ENCODE data around the gene FNTB.
"Not testable (repeated sequence)": the region's sequence is repeated elsewhere in the genome, so short reads cannot be mapped to it uniquely, and the experiment has no call there.

The FNTB gene

GRCh38 chr14:65024957-65025356 lies 38.3 kb downstream of the FNTB start:
- no peak overlapping the region for H3K4me3 ChIP-seq (ENCODE audit: low read depth, low read length)
- TF ChIP-seq, protein P1, sequence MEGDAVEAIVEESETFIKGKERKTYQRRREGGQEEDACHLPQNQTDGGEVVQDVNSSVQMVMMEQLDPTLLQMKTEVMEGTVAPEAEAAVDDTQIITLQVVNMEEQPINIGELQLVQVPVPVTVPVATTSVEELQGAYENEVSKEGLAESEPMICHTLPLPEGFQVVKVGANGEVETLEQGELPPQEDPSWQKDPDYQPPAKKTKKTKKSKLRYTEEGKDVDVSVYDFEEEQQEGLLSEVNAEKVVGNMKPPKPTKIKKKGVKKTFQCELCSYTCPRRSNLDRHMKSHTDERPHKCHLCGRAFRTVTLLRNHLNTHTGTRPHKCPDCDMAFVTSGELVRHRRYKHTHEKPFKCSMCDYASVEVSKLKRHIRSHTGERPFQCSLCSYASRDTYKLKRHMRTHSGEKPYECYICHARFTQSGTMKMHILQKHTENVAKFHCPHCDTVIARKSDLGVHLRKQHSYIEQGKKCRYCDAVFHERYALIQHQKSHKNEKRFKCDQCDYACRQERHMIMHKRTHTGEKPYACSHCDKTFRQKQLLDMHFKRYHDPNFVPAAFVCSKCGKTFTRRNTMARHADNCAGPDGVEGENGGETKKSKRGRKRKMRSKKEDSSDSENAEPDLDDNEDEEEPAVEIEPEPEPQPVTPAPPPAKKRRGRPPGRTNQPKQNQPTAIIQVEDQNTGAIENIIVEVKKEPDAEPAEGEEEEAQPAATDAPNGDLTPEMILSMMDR (IDR thresholded peaks at IDR 0.05; ENCODE audit: insufficient read depth, low read depth, low read length, missing control alignments): no peak
- no peak for DNase-seq (ENCODE audit: low read depth)

DNA sequence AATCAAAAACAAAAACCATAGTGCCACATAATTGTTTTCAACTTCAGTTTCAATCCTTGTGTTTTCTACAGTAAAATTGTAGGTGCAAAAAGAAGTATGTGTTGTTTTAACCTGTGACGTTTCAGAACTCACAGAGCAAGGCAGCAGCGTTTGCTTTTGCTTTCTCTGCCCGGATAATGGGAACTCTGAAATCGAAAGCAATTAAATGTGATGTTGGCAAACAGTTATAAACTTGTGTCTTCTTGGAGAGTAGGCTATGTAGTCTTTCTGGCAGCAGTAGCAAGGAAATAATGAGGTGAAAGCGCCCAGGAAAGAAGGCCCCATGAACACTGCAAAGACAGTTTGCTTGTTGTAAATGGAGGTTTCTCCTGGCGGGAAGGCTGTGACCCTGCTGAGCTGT lies 39.1 kb downstream of the FNTB start:
- DNase-seq (ENCODE audit: low read depth): no peak
- TF ChIP-seq, protein P1 (IDR thresholded peaks at IDR 0.05; ENCODE audit: insufficient read depth, low read depth, low read length, missing control alignments): no peak
- H3K4me3 ChIP-seq (ENCODE audit: low read depth, low read length): no peak overlapping the region

- TF ChIP-seq, protein P1 (IDR thresholded peaks at IDR 0.05; ENCODE audit: insufficient read depth, low read depth, low read length, missing control alignments): no peak
- no peak overlapping the region for H3K4me3 ChIP-seq (ENCODE audit: low read depth, low read length)
- DNase-seq (ENCODE audit: low read depth): no peak
These were observed 39.8 kb downstream of the FNTB start for GRCh38 chr14:65026526-65026925.

- DNase-seq (ENCODE audit: low read depth): no peak
- TF ChIP-seq, protein P1 (IDR thresholded peaks at IDR 0.05; ENCODE audit: insufficient read depth, low read depth, low read length, missing control alignments): no peak
- H3K4me3 ChIP-seq (ENCODE audit: low read depth, low read length): no peak overlapping the region
These were observed 40.6 kb downstream of the FNTB start for GRCh38 chr14:65027127-65027799.

DNA sequence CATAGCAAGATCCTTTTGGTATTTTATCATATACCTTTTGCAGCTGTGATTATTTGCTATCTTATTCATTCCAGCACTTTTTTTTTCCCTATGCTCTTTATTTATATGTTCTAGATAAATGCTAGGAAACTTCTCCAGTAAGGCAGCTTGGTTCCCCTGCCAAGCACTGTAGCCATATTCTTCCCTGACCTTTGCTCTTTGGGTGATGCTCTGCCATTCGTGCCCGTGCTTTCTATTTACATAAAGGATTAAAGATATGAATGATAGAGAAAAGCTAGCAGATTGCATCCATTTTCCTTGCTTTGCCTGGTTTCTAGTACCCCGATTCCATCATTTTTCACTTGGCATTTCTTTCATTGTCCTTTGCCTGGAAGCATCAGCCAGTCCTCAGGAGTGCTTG lies 42.2 kb downstream of the FNTB start:
- no peak overlapping the region for H3K4me3 ChIP-seq (ENCODE audit: low read depth, low read length)
- TF ChIP-seq, protein P1 (IDR thresholded peaks at IDR 0.05; ENCODE audit: insufficient read depth, low read depth, low read length, missing control alignments): no peak
- DNase-seq (ENCODE audit: low read depth): no peak

- not testable (repeated sequence) for H3K4me3 ChIP-seq (ENCODE audit: low read depth, low read length); DNase-seq (ENCODE audit: low read depth)
These were observed 44.6 kb downstream of the FNTB start for GRCh38 chr14:65031321-65031720.

DNA sequence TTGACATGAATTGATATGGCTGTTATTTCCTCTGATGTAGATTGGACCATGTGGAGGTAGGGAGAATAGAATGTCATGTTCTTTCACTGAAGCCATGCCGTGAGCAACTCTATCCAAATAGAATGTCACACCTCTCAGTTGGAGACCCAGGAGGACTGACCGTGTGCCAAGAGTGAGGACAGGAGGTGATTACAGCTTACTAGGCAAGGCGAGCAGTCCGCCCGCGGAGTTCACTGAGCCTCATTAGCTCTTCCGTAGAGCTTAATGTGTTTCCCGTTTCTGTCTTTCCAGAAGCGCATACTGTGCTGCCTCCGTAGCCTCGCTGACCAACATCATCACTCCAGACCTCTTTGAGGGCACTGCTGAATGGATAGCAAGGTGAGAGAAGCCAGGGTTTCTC lies 45.6 kb downstream of the FNTB start:
- DNase-seq (ENCODE audit: low read depth): no peak
- TF ChIP-seq, protein P1 (IDR thresholded peaks at IDR 0.05; ENCODE audit: insufficient read depth, low read depth, low read length, missing control alignments): no peak
- no peak overlapping the region for H3K4me3 ChIP-seq (ENCODE audit: low read depth, low read length)
